GM21825 (cell line): ENCODE results near the gene PLSCR4.
"Not testable (repeated sequence)": the region's sequence is repeated elsewhere in the genome, so short reads cannot be mapped to it uniquely, and the experiment has no call there.

Experiments
- ATAC-seq: cut with Tn5 transposase; IDR thresholded peaks from one replicate; pipeline ENCODE4 v1.9.1; 2021; ENCODE audit warnings: mild to moderate bottlenecking, moderate library complexity; ENCODE audit not compliant: unreplicated experiment

The PLSCR4 gene

GRCh38 chr3:146249921-146250320 lies 984 bp downstream of the PLSCR4 start:
- ATAC-seq: no peak

- no peak for ATAC-seq
These were observed 3.0 kb downstream of the PLSCR4 start for GRCh38 chr3:146247911-146248310.

DNA sequence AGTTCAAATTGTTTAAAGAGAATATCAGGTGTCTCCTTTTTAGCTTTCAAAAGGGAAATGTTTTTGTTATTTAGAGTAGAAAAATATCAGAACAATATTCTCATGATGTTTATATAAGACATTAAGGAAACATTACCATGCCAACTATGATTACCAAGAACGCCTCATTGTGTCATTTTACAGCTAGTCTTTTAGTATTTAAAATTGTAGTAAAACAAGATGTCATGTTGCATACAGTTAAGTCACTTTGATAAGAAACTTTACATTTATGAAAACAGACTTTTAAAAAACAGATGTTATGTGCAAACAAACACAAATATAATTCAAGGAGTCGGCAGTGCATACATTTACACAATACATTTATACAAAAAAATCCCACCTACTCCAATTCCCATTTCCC lies 4.4 kb downstream of the PLSCR4 start:
- ATAC-seq: no peak

GRCh38 chr3:146243559-146243958 lies 7.3 kb downstream of the PLSCR4 start:
- ATAC-seq: no peak

GRCh38 chr3:146241523-146242240 lies 9.2 kb downstream of the PLSCR4 start:
- no peak for ATAC-seq

- ATAC-seq: no peak
These were observed 17.4 kb downstream of the PLSCR4 start for GRCh38 chr3:146233487-146233886.

DNA sequence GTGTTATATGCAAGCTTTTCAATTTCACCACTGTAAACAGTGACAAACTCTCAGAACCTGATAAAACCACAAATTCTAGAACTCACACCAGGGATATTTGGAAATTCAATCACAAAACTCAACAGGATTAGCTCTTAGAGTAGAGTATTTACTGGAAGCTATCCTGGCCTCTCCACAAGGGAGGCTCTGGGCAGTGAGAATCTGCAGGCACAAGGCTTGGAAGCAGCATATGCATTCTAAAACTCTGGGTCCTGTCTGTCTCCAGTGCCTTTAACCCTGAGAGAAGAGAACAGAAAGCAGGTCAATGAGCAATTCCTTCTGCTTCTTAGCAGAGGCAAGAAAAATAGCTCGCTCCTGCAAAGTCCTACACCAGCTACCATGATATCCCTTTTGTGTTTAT lies 23.4 kb downstream of the PLSCR4 start:
- ATAC-seq: no peak

DNA sequence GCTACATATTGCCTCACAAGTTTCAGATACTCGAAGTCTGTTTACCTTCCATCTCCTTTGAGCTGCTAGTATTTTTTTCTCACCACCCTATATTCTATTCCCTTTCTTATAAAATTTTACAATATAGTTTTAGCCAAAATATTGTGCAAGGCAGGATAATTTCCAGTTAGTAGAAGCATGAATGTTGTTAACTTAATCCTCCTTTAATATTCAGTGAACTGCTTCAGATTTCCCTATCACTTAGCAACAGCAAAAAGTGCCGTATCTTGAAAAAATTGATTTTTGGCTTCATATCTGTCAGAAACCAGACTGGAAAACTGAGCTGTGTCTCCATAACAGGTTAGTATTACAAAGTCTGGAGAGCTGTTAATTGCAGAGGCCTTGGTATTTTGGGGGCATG lies 24.0 kb downstream of the PLSCR4 start:
- no peak for ATAC-seq

- not testable (repeated sequence) for ATAC-seq
These were observed 25.4 kb downstream of the PLSCR4 start for GRCh38 chr3:146225458-146225857.

DNA sequence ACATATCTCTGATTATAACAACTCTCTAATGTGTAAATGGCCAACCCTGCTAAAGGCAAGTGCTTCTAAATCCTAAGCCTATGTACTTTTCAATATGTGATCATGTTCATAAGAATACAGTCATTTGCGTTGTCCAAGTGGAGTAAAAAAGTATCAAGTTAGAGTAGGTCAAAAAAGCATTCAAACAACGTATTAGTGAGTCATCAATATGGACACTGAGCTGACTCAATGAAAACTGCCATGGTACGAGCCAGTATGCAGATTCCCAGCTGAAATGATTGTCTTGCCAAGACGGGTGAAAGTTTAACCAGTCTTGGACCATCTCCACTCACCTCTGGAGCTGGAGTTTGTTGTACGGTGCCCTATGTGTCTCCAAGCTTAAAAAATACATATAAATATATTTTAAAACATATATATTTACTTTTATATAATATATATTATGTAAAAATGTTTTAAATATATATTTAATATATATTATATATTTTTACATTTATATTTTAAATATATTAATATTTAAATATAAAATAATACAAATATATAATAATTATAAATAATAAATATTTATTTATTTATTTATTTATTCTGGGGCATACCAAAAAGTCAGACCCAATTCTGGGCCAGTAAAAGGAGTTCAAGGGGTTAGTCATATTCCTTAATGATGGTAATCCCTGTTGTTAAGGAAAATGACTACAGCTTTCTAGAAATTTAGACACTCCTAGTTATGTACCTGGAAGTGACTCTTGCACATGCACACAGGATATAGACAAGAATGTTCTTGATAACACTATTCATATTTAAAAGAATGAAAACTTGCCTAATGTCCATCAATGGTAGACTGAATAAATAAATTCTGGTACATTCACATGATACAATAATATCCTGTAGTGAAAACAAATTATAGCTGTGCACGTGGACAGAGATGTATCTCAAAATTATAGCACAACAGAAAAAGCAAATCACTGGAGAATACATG lies 27.2 kb downstream of the PLSCR4 start:
- no peak for ATAC-seq

GRCh38 chr3:146222204-146223046 lies 28.5 kb downstream of the PLSCR4 start:
- ATAC-seq: no peak

- ATAC-seq: no peak
These were observed 29.6 kb downstream of the PLSCR4 start for GRCh38 chr3:146221276-146221675.

GRCh38 chr3:146218880-146219866 lies 31.7 kb downstream of the PLSCR4 start:
- no peak for ATAC-seq

DNA sequence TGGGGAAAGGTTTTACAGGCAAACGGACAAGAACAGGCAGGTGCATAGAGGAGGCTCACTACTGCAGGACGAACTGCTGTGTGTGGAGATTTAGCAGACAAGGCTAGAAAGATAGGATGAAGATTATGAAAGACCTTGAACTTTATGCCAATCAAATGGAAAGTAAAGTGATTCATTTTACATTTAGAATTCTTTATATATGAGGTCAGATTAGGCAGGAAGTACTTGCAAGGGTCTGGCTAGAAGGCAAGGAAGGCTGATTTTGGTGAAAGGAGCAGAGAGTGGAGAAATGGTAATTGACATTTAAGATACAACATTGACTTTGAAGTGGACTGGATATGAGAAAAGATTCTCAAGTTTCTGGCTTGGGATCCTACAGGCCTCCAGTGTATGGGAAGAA lies 33.6 kb downstream of the PLSCR4 start:
- no peak for ATAC-seq

DNA sequence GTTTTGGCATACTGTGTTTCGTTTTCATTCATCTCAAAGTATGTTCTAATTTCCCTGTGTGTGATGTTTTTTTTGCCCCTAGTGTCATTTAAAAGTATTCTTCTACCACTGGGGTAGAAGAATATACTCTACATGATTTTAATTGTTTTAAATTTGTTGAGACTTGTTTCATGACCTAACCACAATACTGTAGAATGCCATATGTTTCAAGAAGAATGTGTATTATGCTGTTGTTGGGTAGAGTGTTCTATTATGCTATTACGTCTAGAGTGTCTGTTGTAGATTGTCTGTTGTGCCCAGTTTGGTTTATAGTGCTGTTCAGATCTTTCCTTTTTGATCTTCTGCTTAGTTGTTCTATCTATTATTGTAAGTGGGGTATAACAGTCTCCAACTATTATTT lies 36.4 kb downstream of the PLSCR4 start:
- no peak for ATAC-seq

DNA sequence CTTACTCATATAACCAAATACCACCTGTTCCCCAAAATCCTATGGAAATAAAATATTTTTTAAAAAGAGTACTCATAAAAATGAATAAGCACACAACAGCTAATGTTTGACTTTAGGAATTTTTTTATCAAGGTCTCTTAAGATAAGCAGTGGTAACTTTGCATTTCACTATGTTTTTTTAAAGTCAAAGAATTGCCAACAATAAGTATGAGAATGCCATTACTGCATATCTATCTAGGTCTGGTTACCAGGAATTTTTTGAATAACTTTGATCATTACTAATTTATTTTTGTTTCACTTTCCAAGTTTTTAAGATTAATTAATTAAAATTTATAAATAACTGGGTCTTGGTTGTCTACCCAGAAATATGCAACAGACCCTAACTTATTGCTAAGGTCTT lies 41.5 kb downstream of the PLSCR4 start:
- ATAC-seq: no peak

- no peak for ATAC-seq
These were observed 47.1 kb downstream of the PLSCR4 start for GRCh38 chr3:146203776-146204175.

DNA sequence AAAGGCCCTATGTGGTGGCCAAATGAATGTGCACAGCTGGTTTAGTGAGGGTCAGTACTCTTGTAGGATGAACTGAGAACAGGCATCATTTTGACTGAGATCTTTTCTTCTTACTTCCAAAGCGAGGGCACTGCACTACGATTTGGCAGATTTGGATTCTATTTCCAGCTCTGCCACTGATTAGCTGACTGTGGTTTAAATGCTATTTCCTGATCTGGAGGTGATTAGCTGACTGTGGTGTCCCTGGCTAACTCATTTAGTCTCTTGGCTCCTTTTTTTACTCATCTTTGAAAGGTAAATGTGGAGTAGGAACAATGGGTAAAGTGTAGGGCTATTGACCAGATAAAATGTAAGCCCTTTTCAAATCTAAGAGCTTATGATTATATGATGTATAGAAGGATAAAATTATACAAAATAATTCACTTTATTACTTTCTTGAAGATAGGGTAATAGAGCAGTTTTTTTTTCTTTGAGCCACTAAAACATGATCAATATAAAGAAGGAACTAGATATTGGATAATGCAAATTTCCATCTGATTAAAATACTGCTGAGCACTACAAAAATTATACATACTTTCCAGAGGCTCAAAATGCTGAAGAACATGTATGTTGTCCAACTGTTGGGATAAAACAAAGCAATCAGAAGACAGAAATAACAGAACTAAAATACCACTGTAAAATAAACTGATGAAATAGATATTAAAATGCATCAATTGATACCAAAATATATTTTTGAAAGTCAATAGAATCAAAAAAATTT lies 50.3 kb downstream of the PLSCR4 start:
- no peak for ATAC-seq

DNA sequence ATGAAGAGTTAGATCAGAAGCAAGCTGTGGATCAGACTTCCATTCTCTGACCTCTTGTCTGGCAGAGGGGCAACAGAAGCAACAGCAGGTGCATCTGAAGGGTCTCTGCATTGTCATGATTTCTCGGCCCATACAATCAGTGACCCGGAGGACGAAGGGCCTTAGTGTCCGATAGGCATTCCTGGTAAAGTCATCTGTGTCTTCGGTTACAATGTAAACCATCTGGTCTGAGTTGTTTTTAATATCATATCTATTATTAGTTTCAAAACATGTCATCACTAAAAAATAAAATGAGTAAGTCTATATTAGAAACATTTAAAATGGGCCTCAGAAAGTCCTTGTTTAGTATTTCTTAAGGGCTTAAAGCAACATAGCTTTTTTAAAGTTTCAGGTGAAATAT lies 51.1 kb downstream of the PLSCR4 start:
- no peak for ATAC-seq
